Measurements from ENCODE around the gene NAT10.

The NAT10 gene

GRCh38 chr11:34189191-34189590, 83.8 kb downstream of the NAT10 start:
- DNase-seq (ENCODE audit: low read depth): no peak

GRCh38 chr11:34190192-34191139, 85.0 kb downstream of the NAT10 start:
- no peak for DNase-seq (ENCODE audit: low read depth)

GRCh38 chr11:34191578-34191977, 86.1 kb downstream of the NAT10 start:
- DNase-seq (ENCODE audit: low read depth): no peak

GRCh38 chr11:34192481-34193401, 87.3 kb downstream of the NAT10 start:
- no peak for DNase-seq (ENCODE audit: low read depth)

GRCh38 chr11:34194576-34195335, 89.3 kb downstream of the NAT10 start:
- no peak for DNase-seq (ENCODE audit: low read depth)

Measured in activated T-helper 9 cell treated with anti-CD3 and anti-CD28 coated beads, Interleukin-2, amount 50 U/mL, for 16 hours (primary cell).